Measurements from ENCODE around the gene BRS3.

DNA sequence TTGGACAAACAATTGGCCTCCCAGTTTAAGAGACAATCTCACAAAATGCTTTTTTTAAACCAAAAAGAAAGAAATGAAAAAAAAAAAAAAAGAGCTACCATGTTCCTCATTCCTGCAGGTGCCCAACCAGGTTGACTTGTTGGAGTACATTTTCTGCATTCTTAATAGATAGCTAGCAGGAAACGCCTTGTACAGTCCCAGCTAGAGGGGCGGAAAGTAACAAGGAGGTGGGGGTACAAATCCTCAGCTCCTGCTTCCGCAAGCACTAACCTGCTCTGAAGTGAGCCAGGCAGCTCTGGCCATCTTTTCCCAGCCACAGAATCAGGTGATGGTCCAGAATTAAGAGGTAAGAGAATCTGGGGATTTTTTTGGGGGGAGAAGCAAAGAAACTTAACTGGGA, 44.2 kb downstream of the BRS3 start, which contains the start of gene VGLL1:
- TF ChIP-seq, protein P1, sequence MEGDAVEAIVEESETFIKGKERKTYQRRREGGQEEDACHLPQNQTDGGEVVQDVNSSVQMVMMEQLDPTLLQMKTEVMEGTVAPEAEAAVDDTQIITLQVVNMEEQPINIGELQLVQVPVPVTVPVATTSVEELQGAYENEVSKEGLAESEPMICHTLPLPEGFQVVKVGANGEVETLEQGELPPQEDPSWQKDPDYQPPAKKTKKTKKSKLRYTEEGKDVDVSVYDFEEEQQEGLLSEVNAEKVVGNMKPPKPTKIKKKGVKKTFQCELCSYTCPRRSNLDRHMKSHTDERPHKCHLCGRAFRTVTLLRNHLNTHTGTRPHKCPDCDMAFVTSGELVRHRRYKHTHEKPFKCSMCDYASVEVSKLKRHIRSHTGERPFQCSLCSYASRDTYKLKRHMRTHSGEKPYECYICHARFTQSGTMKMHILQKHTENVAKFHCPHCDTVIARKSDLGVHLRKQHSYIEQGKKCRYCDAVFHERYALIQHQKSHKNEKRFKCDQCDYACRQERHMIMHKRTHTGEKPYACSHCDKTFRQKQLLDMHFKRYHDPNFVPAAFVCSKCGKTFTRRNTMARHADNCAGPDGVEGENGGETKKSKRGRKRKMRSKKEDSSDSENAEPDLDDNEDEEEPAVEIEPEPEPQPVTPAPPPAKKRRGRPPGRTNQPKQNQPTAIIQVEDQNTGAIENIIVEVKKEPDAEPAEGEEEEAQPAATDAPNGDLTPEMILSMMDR (conservative IDR thresholded peaks at IDR 0.05; ENCODE audit: low read length): no peak
- TF ChIP-seq EZH2phosphoT487 (IDR thresholded peaks at IDR 0.05; ENCODE audit: borderline replicate concordance, low read depth, low read length): no peak
